WTC11 (cell line): Measurements from ENCODE around the gene SHTN1. TPM values are rescaled to one million over a fixed set of nuclear protein-coding genes. Genes with fewer than 3 reads are reported as not detected.
A peak's percentile ranks its signal among the peaks of the same experiment; 100 is the strongest.

ENCODE experiments used
- ATAC-seq: fragments of 200-7000 bp; cut with Tn5 transposase; 2 replicates; pipeline ENCODE4 v1.10.0; 2021; ENCODE audit warnings: mild to moderate bottlenecking, moderate library complexity
- CTCF ChIA-PET: fragments of 300-600 bp; sonication (Branson Sonifier 250); formaldehyde crosslinking; loops from one replicate; lab custom pipeline; 2021; ENCODE audit warnings: antibody characterized with exemption; lab: Charles Lee
- POLR2A ChIA-PET: fragments of 350-600 bp; sonication (Branson Sonifier 250); formaldehyde crosslinking; loops from one replicate; lab custom pipeline; 2021; ENCODE audit warnings: antibody characterized with exemption; lab: Charles Lee
- DNase-seq: peaks from one replicate; pipeline ENCODE4 v3.0.0; 2021; ENCODE audit warnings: low spot score
- H3K27ac Mint-ChIP-seq: 2 replicates; pipeline ENCODE4 v1.8.0; 2021; ENCODE audit warnings: mixed read lengths
- H3K27me3 Mint-ChIP-seq: 2 replicates; pipeline ENCODE4 v1.8.0; 2021; ENCODE audit warnings: low read depth, mild to moderate bottlenecking, moderate library complexity, mixed read lengths
- H3K36me3 Mint-ChIP-seq: 2 replicates; pipeline ENCODE4 v1.8.0; 2021; ENCODE audit warnings: mixed read lengths
- H3K4me1 Mint-ChIP-seq: 2 replicates; pipeline ENCODE4 v1.8.0; 2022; ENCODE audit warnings: mixed read lengths
- H3K4me3 Mint-ChIP-seq: 2 replicates; pipeline ENCODE4 v1.8.0; 2021; ENCODE audit warnings: mild to moderate bottlenecking, moderate library complexity, mixed read lengths
- H3K9me3 Mint-ChIP-seq: 2 replicates; pipeline ENCODE4 v1.8.0; 2021; ENCODE audit warnings: mixed read lengths
- ELF4 ChIP-seq: sonication (generic); formaldehyde crosslinking; IDR thresholded peaks from 2 replicates; pipeline ENCODE4 v1.8.1; 2022; ENCODE audit warnings: low read depth, mild to moderate bottlenecking, moderate library complexity, missing genetic modification reagents
- ETV6 ChIP-seq: sonication (generic); formaldehyde crosslinking; IDR thresholded peaks from 2 replicates; pipeline ENCODE4 v1.8.1; 2022; ENCODE audit warnings: mild to moderate bottlenecking, missing genetic modification reagents
- JAZF1 ChIP-seq: fragments of 250-450 bp; sonication (Bioruptor Pico); IDR thresholded peaks from 2 replicates; pipeline ENCODE4 v1.9.0; 2021; ENCODE audit warnings: moderate library complexity, mild to moderate bottlenecking, inconsistent platforms
- NFYB ChIP-seq: sonication (generic); formaldehyde crosslinking; conservative IDR thresholded peaks from 2 replicates; pipeline ENCODE4 v1.8.0; 2022; ENCODE audit warnings: low read depth, missing genetic modification reagents
- NR3C1 ChIP-seq: sonication (generic); formaldehyde crosslinking; conservative IDR thresholded peaks from 2 replicates; pipeline ENCODE4 v1.8.1; 2023; ENCODE audit warnings: low read depth, mild to moderate bottlenecking, missing genetic modification reagents
- PRRX2 ChIP-seq: fragments of 250-450 bp; sonication (Bioruptor Pico); IDR thresholded peaks from 2 replicates; pipeline ENCODE4 v1.8.0; 2021; ENCODE audit warnings: mild to moderate bottlenecking
- TCF7 ChIP-seq: sonication (generic); formaldehyde crosslinking; IDR thresholded peaks from 2 replicates; pipeline ENCODE4 v1.8.0; 2022; ENCODE audit warnings: mild to moderate bottlenecking, low read depth, missing genetic modification reagents, moderate library complexity
- ZNF121 ChIP-seq: sonication (generic); formaldehyde crosslinking; IDR thresholded peaks from 2 replicates; pipeline ENCODE4 v1.8.0; 2023; ENCODE audit warnings: missing genetic modification reagents
- ZNF138 ChIP-seq: sonication (generic); formaldehyde crosslinking; conservative IDR thresholded peaks from 2 replicates; pipeline ENCODE4 v1.8.1; 2022; ENCODE audit warnings: mild to moderate bottlenecking, moderate library complexity, missing genetic modification reagents
- ZNF263 ChIP-seq: sonication (generic); formaldehyde crosslinking; IDR thresholded peaks from 2 replicates; pipeline ENCODE4 v1.8.1; 2022; ENCODE audit warnings: low read depth, mild to moderate bottlenecking, moderate library complexity, missing genetic modification reagents
- ZNF396 ChIP-seq: fragments of 250-450 bp; sonication (Bioruptor Pico); IDR thresholded peaks from 2 replicates; pipeline ENCODE4 v1.8.0; 2021; ENCODE audit warnings: mild to moderate bottlenecking, moderate library complexity, borderline replicate concordance
- ZNF671 ChIP-seq: fragments of 250-450 bp; sonication (Bioruptor Pico); IDR thresholded peaks from 2 replicates; pipeline ENCODE4 v1.8.0; 2021; ENCODE audit warnings: mild to moderate bottlenecking
- total RNA-seq: library from RNA; stranded (reverse); gene quantifications from 3 replicates; pipeline ENCODE4 v1.2.3, GENCODE V29; 2021
- TF ChIP-seq, protein P1 (sequence below): fragments of 200-600 bp; IDR thresholded peaks from 2 replicates; pipeline ENCODE4 v1.8.0; 2022; ENCODE audit warnings: antibody characterized with exemption
- TF ChIP-seq, protein P2 (sequence below): fragments of 250-450 bp; sonication (Bioruptor Pico); IDR thresholded peaks from 2 replicates; pipeline ENCODE4 v1.8.0; 2021; ENCODE audit warnings: mild to moderate bottlenecking
- TF ChIP-seq, protein P3 (sequence below): sonication (generic); formaldehyde crosslinking; IDR thresholded peaks from 2 replicates; pipeline ENCODE4 v1.8.0; 2023; ENCODE audit warnings: missing genetic modification reagents
- TF ChIP-seq, protein P4 (sequence below): sonication (generic); formaldehyde crosslinking; IDR thresholded peaks from 2 replicates; pipeline ENCODE4 v1.8.1; 2023; ENCODE audit warnings: mild to moderate bottlenecking, moderate library complexity, missing genetic modification reagents
- TF ChIP-seq, protein P5 (sequence below): fragments of 250-450 bp; sonication (Bioruptor Pico); IDR thresholded peaks from 2 replicates; pipeline ENCODE4 v1.9.0; 2021; ENCODE audit warnings: mild to moderate bottlenecking, borderline replicate concordance
- TF ChIP-seq, protein P6 (sequence below): sonication (generic); formaldehyde crosslinking; IDR thresholded peaks from 2 replicates; pipeline ENCODE4 v1.8.0; 2022; ENCODE audit warnings: mild to moderate bottlenecking, missing genetic modification reagents
- TF ChIP-seq, protein P7 (sequence below): sonication (generic); formaldehyde crosslinking; IDR thresholded peaks from 2 replicates; pipeline ENCODE4 v1.8.0; 2022; ENCODE audit warnings: mild to moderate bottlenecking, missing genetic modification reagents
- TF ChIP-seq, protein P8 (sequence below): sonication (generic); formaldehyde crosslinking; IDR thresholded peaks from 2 replicates; pipeline ENCODE4 v1.8.1; 2022; ENCODE audit warnings: missing genetic modification reagents, borderline replicate concordance

Gene SHTN1
- total RNA-seq, 1 experiment from 2014 or later = 11.0 TPM

DNA sequence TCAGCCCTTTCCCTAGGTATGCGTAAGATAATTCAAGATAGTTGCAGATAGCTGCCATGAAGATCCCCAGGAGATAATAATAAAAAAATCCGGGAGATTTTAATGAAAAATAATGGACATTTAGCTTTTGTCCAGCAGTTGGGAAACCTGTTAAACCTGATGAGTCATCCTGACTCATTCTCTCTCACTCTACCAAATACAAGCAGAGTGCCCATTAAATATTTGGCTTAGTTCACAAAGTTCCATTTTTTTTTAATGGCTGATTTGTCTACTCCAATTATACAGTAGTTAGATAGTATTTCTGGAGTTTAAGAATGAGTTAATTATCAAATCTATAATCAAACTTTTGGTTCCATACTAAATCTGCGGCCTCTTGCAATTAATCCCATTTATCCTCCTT, 2.1 kb upstream of the SHTN1 start (continued):
- TF ChIP-seq, protein P1, sequence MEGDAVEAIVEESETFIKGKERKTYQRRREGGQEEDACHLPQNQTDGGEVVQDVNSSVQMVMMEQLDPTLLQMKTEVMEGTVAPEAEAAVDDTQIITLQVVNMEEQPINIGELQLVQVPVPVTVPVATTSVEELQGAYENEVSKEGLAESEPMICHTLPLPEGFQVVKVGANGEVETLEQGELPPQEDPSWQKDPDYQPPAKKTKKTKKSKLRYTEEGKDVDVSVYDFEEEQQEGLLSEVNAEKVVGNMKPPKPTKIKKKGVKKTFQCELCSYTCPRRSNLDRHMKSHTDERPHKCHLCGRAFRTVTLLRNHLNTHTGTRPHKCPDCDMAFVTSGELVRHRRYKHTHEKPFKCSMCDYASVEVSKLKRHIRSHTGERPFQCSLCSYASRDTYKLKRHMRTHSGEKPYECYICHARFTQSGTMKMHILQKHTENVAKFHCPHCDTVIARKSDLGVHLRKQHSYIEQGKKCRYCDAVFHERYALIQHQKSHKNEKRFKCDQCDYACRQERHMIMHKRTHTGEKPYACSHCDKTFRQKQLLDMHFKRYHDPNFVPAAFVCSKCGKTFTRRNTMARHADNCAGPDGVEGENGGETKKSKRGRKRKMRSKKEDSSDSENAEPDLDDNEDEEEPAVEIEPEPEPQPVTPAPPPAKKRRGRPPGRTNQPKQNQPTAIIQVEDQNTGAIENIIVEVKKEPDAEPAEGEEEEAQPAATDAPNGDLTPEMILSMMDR = no peak

DNA sequence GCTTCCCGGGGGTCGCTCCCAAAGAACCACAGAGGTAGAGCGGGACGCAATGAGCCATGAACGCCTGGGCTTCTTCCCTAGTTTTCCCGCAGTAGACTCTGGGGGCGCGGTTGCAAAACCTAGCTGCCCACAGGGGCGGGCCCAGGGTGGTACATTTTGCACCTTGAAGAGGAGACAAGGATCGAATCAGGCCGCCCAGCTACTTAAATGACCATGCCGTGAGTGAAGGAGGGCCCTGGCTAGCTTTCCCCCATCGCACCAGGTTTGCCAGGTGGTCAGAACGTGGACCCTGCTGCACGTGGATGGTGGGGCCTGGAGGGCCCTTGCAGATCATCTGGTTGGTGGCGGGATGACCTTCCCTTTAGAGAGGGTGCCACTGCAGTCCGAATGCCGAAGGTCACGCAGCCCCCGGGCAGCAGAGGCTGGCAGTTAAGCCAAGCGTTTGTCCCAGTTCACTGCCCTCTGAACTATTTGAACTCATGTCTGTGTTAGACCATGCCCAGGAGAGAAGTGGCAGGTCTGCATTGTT, 604 bp upstream of the SHTN1 start:
- CTCF ChIA-PET = interaction anchor here (0.6 to 2.0 kb wide), 11 partner anchors 16 to 211 kb away, joined by 3 to 7 read pairs (median 4); partner anchors contain the start of gene ENO4
- DNase-seq (peak; percentile 64), ATAC-seq (peak; percentile 78)
- POLR2A ChIA-PET = no interaction called here
- H3K36me3 Mint-ChIP-seq = no peaks in the 10 kb centered on the region
- H3K27ac Mint-ChIP-seq = no peak overlapping the region
- no peaks in the 10 kb centered on the region for H3K9me3 Mint-ChIP-seq
- peaks cover 21% of the 10 kb centered on the region for H3K27me3 Mint-ChIP-seq
- H3K4me1 Mint-ChIP-seq = peaks cover 12% of the 10 kb centered on the region
- H3K4me3 Mint-ChIP-seq = peak overlapping the region; percentile 76
- TF ChIP-seq, protein P2, sequence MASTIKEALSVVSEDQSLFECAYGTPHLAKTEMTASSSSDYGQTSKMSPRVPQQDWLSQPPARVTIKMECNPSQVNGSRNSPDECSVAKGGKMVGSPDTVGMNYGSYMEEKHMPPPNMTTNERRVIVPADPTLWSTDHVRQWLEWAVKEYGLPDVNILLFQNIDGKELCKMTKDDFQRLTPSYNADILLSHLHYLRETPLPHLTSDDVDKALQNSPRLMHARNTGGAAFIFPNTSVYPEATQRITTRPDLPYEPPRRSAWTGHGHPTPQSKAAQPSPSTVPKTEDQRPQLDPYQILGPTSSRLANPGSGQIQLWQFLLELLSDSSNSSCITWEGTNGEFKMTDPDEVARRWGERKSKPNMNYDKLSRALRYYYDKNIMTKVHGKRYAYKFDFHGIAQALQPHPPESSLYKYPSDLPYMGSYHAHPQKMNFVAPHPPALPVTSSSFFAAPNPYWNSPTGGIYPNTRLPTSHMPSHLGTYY (CRISPR knock-in tag) = no peak
- TF ChIP-seq ZNF263 (CRISPR knock-in tag) (no peak), TCF7 (CRISPR knock-in tag) (no peak), NR3C1 (CRISPR knock-in tag) (no peak), NFYB (CRISPR knock-in tag) (no peak), ZNF671 (CRISPR knock-in tag) (no peak), ZNF396 (no peak), ZNF121 (no peak), ZNF138 (CRISPR knock-in tag) (no peak), PRRX2 (CRISPR knock-in tag) (no peak), ETV6 (CRISPR knock-in tag) (no peak), ELF4 (CRISPR knock-in tag) (no peak), JAZF1 (CRISPR knock-in tag) (no peak)
- TF ChIP-seq, protein P3, sequence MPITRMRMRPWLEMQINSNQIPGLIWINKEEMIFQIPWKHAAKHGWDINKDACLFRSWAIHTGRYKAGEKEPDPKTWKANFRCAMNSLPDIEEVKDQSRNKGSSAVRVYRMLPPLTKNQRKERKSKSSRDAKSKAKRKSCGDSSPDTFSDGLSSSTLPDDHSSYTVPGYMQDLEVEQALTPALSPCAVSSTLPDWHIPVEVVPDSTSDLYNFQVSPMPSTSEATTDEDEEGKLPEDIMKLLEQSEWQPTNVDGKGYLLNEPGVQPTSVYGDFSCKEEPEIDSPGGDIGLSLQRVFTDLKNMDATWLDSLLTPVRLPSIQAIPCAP (CRISPR knock-in tag) = no peak
- TF ChIP-seq, protein P4, sequence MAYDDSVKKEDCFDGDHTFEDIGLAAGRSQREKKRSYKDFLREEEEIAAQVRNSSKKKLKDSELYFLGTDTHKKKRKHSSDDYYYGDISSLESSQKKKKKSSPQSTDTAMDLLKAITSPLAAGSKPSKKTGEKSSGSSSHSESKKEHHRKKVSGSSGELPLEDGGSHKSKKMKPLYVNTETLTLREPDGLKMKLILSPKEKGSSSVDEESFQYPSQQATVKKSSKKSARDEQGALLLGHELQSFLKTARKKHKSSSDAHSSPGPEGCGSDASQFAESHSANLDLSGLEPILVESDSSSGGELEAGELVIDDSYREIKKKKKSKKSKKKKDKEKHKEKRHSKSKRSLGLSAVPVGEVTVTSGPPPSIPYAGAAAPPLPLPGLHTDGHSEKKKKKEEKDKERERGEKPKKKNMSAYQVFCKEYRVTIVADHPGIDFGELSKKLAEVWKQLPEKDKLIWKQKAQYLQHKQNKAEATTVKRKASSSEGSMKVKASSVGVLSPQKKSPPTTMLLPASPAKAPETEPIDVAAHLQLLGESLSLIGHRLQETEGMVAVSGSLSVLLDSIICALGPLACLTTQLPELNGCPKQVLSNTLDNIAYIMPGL = 0 out of 2 replicates have a peak, but pooled peaks have one; percentile 4
- TF ChIP-seq, protein P5, sequence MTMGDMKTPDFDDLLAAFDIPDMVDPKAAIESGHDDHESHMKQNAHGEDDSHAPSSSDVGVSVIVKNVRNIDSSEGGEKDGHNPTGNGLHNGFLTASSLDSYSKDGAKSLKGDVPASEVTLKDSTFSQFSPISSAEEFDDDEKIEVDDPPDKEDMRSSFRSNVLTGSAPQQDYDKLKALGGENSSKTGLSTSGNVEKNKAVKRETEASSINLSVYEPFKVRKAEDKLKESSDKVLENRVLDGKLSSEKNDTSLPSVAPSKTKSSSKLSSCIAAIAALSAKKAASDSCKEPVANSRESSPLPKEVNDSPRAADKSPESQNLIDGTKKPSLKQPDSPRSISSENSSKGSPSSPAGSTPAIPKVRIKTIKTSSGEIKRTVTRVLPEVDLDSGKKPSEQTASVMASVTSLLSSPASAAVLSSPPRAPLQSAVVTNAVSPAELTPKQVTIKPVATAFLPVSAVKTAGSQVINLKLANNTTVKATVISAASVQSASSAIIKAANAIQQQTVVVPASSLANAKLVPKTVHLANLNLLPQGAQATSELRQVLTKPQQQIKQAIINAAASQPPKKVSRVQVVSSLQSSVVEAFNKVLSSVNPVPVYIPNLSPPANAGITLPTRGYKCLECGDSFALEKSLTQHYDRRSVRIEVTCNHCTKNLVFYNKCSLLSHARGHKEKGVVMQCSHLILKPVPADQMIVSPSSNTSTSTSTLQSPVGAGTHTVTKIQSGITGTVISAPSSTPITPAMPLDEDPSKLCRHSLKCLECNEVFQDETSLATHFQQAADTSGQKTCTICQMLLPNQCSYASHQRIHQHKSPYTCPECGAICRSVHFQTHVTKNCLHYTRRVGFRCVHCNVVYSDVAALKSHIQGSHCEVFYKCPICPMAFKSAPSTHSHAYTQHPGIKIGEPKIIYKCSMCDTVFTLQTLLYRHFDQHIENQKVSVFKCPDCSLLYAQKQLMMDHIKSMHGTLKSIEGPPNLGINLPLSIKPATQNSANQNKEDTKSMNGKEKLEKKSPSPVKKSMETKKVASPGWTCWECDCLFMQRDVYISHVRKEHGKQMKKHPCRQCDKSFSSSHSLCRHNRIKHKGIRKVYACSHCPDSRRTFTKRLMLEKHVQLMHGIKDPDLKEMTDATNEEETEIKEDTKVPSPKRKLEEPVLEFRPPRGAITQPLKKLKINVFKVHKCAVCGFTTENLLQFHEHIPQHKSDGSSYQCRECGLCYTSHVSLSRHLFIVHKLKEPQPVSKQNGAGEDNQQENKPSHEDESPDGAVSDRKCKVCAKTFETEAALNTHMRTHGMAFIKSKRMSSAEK (CRISPR knock-in tag) = no peak
- TF ChIP-seq, protein P6, sequence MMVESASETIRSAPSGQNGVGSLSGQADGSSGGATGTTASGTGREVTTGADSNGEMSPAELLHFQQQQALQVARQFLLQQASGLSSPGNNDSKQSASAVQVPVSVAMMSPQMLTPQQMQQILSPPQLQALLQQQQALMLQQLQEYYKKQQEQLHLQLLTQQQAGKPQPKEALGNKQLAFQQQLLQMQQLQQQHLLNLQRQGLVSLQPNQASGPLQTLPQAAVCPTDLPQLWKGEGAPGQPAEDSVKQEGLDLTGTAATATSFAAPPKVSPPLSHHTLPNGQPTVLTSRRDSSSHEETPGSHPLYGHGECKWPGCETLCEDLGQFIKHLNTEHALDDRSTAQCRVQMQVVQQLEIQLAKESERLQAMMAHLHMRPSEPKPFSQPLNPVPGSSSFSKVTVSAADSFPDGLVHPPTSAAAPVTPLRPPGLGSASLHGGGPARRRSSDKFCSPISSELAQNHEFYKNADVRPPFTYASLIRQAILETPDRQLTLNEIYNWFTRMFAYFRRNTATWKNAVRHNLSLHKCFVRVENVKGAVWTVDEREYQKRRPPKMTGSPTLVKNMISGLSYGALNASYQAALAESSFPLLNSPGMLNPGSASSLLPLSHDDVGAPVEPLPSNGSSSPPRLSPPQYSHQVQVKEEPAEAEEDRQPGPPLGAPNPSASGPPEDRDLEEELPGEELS (CRISPR knock-in tag) = no peak
- TF ChIP-seq, protein P7, sequence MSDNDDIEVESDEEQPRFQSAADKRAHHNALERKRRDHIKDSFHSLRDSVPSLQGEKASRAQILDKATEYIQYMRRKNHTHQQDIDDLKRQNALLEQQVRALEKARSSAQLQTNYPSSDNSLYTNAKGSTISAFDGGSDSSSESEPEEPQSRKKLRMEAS (CRISPR knock-in tag) = peak; percentile 59
- TF ChIP-seq, protein P8, sequence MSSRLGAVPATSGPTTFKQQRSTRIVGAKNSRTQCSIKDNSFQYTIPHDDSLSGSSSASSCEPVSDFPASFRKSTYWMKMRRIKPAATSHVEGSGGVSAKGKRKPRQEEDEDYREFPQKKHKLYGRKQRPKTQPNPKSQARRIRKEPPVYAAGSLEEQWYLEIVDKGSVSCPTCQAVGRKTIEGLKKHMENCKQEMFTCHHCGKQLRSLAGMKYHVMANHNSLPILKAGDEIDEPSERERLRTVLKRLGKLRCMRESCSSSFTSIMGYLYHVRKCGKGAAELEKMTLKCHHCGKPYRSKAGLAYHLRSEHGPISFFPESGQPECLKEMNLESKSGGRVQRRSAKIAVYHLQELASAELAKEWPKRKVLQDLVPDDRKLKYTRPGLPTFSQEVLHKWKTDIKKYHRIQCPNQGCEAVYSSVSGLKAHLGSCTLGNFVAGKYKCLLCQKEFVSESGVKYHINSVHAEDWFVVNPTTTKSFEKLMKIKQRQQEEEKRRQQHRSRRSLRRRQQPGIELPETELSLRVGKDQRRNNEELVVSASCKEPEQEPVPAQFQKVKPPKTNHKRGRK = no peak
